Kidney glomerular epithelial cell (primary cell): Measurements from ENCODE around the gene RPTOR.
"Not testable (repeated sequence)": the region's sequence is repeated elsewhere in the genome, so short reads cannot be mapped to it uniquely, and the experiment has no call there.

Experiments
- DNase-seq: peaks from one replicate; lab custom pipeline; 2025; lab: John Stamatoyannopoulos, UW

Gene RPTOR

DNA sequence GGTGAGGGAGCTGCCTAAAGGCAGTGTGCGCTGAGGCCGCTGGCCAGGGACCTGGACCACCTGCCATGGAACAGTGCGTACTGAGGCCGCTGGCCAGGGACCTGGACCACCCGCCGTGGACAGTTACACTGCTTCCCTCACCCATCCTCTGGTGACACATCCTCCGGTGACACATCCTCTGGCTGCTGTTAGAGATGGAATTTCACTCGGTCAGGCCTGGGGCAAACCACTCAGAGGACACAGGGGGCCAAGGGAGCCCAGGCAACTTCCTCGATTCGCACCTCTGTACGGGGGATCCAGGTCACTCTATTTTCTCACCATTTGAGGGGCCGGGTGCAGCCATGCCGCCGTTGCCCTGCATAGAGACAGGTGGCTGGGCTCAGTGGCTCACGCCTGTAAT lies 32.4 kb upstream of the RPTOR start:
- DNase-seq, result no peak

DNA sequence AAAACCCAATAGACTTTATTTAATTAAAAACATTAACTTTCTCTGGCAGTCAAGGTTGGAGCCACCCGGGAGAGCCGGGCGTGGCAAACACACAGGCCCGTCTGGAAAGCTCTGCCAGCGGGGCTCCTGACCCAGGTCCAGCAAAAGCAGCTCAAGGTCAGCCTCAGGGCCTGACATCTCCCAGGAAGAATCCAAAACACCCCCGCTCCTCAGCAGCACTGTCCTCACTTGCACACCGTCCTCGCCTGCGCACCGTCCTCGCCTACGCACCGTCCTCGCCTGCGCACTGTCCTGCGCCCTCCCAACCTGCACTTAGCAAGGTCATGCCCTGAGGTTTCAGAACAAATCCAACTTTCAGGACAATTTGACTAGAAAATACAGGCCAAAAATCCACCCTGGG lies 31.4 kb upstream of the RPTOR start:
- no peak for DNase-seq

DNA sequence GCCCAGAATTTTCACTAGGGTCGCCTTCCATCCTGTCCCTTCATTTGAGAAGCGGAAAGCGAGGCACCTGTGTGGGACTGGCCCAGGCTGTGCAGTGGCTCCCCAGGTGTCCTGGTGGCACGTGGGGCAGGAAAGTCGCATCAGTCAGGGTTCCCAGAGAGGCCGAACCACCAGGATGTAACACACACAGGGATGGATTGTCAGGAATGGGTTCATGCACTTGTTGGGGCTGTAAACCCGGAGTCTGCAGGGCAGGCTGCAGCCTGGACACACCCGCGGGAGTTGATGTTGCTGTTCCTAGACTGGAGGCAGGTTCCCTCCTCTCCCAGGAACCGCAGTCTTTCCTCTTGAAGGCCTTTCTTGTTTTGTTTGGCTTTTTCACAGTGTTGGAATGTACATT lies 30.7 kb upstream of the RPTOR start:
- DNase-seq, result peak; percentile 45

- DNase-seq, result no peak
These were observed 28.3 kb upstream of the RPTOR start for GRCh38 chr17:80516171-80516932.

GRCh38 chr17:80517641-80518040 lies 27.0 kb upstream of the RPTOR start:
- no peak for DNase-seq

GRCh38 chr17:80518392-80518791 lies 26.2 kb upstream of the RPTOR start:
- no peak for DNase-seq

DNA sequence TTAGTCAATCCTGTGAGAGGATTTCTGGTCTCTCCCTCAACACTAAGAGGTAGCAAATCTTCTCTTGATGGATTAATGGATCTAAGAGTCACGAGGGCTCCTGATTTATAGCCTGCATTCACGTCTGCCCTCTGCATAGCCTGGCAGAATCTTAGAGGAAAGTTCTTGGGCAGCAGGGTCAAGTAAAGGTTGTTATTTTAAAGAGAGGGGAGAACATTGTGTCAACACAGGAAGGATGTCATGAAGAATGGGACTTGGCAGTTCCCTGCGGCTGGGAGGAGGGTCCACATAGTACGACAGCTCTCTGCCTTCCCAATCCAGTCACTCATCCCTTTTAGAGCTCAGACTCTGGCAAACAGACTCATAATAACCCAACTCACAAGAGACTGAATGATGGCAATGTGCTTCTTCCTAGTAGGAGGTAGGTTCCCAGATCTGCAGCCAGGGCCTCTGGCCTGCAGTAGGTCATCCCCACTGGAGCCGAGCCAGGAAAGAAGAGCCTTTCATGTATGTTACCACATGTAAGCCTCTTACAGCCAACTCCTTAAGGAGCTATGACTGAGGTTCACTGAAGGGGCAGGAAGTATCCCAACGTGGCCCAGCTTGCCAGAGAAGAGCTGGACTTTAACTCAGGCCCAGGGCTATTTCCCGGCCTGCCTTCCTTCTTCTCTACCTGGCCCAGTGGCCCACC lies 25.4 kb upstream of the RPTOR start:
- DNase-seq, result no peak

GRCh38 chr17:80520810-80521455 lies 23.7 kb upstream of the RPTOR start:
- no peak for DNase-seq

- DNase-seq, result no peak
These were observed 21.4 kb upstream of the RPTOR start for GRCh38 chr17:80523054-80523744.

DNA sequence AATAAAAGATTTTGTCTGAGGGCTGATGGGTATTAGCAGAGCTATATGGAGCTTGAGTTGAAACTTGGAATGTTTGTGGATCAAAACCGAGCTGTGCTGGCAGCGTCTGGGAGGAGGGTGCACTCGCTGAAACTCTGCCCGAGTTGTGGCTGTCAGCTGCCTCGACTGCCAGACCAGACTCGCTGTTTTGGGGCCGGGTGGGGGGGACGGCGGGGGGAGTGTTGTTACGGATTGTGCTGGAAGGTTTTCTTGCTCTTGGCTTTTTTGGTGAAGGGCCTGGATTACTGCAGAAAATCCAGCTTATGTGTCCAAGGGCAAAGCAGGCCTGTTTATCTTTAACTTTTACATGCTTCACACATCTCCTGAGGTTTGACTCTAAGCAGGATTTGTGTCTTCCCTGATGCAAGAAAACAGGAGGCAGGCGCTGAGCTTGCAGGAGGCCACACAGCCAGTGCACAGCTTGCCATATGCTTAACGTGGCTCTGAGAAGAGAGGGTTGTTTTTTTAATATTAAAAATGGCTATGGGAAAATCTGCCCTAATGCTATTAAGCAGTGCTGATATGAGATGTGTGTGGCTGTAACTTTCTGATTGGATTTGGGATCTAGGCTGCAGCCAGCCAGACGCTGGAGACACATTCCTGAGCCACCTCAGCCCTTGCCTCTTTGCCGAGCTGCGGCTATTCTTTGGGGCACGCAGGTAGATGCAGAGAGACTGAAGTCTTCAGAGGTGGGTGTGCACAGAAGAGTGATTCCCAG lies 20.5 kb upstream of the RPTOR start:
- DNase-seq, result no peak

DNA sequence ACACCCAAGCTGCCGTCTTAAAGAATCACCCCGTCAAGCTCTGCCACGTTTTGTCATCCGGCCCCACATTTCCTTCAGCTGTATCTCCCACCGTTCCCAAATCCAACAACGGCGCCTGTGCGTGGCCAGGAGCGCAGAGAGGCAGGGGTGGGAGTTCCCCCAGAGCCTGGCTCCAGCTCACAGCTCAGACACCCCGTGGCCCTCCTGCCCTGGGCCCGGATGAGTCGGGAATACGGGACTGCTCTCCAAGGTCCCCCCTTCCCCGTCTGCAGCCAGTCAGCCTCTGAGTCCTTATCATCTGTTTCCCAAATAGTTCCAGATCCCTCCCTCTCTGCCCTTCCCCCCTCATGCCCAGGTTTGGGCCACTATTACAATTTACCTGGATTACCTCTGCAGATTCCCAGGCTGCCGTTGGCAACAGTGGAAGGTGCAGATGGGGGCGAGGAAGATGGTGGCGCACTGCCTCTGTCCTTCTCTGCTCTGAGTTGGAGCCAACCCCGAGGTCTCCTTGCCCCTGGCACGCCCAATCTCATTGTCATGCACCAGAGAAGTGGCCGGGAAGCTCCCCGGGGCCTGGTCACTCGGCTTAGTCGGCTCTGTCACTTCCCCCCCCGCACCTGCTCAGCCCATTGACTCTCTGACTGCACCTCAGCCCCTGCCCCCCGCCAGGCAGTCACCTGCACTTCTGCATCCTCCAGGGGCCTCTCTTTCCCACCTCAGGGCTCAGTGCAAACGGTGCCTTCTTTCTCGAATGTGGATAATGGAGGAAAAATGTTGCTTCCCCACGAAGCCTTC lies 18.3 kb upstream of the RPTOR start:
- no peak for DNase-seq

- DNase-seq, result no peak
These were observed 17.5 kb upstream of the RPTOR start for GRCh38 chr17:80527016-80527645.

- no peak for DNase-seq
These were observed 16.1 kb upstream of the RPTOR start for GRCh38 chr17:80528536-80528935.

DNA sequence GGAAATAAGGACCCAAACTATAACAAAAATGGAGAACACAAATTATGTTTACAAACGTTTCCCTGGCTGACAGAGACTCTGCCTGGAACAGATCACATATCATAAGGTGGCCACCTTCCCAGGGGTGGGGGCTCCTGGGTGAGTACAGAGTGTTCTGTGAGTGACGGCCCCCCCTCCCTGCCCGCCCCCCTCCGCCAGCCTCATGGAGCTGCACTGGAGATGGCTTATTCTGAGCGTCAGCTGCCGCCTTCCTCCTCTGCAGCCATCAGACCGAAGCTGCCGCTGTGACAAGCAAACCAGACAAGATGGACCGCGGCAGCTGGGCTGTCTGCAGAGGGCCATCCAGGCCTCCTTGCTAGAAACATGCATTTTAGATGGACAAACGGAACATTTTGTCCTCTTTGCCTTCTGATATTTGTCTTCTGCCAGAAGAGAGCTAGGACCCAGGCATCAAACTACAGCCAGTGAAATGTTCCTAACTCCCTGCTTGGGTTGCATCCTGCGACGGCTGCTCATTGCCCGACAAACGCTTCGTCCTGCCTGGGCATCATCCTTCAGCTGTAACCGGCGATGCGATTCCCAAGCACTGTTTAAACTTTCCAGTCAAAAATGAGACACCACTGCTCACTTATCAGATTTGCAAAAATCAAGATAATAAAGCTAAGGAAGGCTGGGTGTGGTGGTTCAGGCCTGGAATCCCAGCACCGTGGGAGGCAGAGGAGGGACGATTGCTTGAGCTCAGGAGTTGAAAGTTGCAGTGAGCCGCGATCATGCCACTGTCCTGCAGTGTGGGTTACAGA lies 15.3 kb upstream of the RPTOR start:
- no peak for DNase-seq

DNA sequence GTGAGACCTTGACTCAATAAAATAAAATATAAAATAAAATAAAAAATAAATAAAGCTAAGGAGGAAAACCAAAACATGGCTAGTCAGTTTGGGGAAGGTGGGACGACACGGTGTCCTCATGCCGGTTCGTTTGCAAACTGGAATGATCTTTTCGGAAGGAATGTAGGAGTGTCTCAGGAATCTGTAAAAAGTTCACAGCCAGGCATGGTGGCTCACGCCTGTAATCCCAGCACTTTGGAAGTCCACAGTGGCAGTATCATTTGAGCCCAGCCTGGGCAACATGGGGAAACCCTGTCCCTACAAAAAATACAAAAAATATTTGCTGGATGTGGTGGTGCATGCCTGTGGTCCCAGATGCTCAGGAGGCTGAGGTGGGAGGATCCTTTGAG lies 14.7 kb upstream of the RPTOR start:
- DNase-seq, result no peak

DNA sequence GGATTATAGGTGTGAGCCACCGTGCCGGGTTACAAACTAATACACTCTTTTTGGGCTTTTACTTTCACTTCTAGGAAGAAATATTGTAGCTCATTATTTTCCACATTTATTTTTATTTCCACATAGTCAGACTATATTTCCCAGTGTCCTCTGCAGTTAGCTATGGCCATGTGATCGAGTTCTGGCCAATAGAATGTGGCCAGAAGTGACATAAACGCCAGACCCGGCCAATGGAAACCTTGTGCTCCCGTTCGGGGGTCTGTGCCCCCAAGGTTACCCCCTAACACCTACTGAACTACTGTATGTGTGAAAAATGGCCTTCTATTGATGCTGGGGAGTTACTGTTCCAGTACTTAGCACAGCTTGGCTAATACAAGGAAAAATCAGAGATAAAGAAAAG lies 13.2 kb upstream of the RPTOR start:
- DNase-seq, result no peak

DNA sequence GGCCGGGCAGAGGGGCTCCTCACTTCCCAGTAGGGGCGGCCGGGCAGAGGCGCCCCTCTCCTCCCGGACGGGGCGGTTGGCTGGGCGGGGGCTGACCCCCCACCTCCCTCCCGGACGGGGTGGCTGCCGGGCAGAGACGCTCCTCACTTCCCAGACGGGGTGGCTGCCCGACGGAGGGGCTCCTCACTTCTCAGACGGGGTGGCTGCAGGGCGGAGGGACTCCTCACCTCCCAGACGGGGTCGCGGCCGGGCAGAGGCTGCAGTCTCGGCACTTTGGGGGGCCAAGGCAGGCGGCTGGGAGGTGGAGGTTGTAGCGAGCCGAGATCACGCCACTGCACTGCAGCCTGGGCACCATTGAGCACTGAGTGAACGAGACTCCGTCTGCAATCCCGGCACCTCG lies 7.3 kb upstream of the RPTOR start:
- not testable (repeated sequence) for DNase-seq

DNA sequence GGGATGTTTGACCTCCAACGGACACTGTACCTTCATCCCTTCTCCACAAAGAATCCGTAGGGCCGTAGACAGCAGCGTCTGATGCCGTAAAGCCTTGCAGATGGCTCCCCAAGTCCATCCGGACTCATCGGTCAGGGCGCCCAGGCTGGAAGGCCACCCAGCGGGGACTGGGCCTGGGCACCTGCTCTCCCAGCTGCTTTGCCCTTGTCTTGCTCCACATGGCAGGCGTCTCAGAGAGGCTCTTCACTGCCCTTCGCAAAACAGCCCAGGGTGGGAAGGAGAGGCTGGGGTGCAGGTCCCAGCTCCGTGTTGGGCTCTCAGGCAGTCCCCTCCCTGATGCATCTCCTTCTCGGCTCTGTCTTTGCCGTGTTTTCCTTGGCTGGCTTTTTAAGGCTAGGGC lies 6.2 kb upstream of the RPTOR start:
- no peak for DNase-seq

- DNase-seq, result no peak
These were observed 5.5 kb upstream of the RPTOR start for GRCh38 chr17:80539022-80539641.

- DNase-seq, result no peak
These were observed 825 bp downstream of the RPTOR start for GRCh38 chr17:80545499-80545826.
